ENCODE results near the gene DPM3. TPM values are rescaled to one million over a fixed set of nuclear protein-coding genes. Genes with fewer than 3 reads are reported as not detected.

The DPM3 gene
- total and polyA plus RNA-seq, 3 donors from 2014 or later, result 69.9 to 104 (median 77.7) TPM

DNA sequence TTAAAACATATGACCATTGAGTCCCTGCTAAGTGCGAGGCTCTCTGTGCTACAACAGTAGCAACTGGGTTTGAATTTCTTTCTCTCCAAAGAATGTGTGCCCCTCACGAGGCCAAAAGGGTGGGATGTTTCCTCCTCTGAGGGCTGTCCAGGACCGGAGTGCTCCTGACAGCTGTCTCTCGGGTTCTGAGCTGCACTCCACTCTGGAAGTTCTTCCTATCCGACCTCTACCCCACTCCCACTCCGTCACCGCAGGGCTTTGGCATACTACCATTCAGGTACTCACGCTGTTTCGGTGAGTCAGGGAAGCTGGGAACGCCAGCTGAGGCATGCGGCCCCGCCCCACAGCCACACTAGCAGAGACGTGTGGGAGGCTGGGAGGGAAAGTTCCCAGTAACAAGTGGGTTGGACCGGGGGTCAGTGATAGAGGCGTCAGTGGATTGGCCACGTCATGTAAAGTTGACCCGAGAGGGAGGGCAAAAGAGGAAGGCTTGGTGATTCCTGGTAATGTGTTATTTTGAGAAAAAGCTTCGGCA lies 5.4 kb downstream of the DPM3 start:
- Histone ChIP-seq H3K27ac (peak overlapping the region; percentile 95 to 96), H3K36me3 (ENCODE audit: low read depth, missing control alignments) (no peaks in the 10 kb centered on the region), H3K4me1 (peaks cover 25% of the 10 kb centered on the region), H3K27me3 (no peaks in the 10 kb centered on the region), H3K4me3 (peak overlapping the region; percentile 68 to 82), H3K9me3 (no peaks in the 10 kb centered on the region)
- TF ChIP-seq POLR2A (IDR thresholded peaks at IDR 0.05), result no peak
- TF ChIP-seq, protein P1, sequence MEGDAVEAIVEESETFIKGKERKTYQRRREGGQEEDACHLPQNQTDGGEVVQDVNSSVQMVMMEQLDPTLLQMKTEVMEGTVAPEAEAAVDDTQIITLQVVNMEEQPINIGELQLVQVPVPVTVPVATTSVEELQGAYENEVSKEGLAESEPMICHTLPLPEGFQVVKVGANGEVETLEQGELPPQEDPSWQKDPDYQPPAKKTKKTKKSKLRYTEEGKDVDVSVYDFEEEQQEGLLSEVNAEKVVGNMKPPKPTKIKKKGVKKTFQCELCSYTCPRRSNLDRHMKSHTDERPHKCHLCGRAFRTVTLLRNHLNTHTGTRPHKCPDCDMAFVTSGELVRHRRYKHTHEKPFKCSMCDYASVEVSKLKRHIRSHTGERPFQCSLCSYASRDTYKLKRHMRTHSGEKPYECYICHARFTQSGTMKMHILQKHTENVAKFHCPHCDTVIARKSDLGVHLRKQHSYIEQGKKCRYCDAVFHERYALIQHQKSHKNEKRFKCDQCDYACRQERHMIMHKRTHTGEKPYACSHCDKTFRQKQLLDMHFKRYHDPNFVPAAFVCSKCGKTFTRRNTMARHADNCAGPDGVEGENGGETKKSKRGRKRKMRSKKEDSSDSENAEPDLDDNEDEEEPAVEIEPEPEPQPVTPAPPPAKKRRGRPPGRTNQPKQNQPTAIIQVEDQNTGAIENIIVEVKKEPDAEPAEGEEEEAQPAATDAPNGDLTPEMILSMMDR (IDR thresholded peaks at IDR 0.05), result no peak
- intact Hi-C loops (cut with DNase I; ENCODE audit: low total_unique reads), result no loop called here
- WGBS, 2 donors, result 0 to 1% methylated on average over 13 to 18 of the region's 18 CpGs
- DNase-seq, result peak; percentile 93

DNA sequence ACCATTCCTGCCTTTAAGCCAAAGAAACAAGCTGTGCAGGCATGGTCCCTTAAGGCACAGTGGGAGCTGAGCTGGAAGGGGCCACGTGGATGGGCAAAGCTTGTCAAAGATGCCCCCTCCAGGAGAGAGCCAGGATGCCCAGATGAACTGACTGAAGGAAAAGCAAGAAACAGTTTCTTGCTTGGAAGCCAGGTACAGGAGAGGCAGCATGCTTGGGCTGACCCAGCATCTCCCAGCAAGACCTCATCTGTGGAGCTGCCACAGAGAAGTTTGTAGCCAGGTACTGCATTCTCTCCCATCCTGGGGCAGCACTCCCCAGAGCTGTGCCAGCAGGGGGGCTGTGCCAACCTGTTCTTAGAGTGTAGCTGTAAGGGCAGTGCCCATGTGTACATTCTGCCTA lies 6.0 kb downstream of the DPM3 start:
- WGBS, 2 donors, result 18 to 29% methylated on average over 1 of the region's 1 CpG
- Histone ChIP-seq H3K4me3 (no peak overlapping the region), H3K4me1 (peaks cover 26% of the 10 kb centered on the region), H3K9me3 (no peaks in the 10 kb centered on the region), H3K27ac (peak overlapping the region; percentile 95 to 96), H3K36me3 (ENCODE audit: low read depth, missing control alignments) (no peaks in the 10 kb centered on the region), H3K27me3 (no peaks in the 10 kb centered on the region)
- intact Hi-C loops (cut with DNase I; ENCODE audit: low total_unique reads), result no loop called here
- DNase-seq, result no peak
- TF ChIP-seq POLR2A (IDR thresholded peaks at IDR 0.05), result no peak
- TF ChIP-seq, protein P1 (IDR thresholded peaks at IDR 0.05), result no peak

DNA sequence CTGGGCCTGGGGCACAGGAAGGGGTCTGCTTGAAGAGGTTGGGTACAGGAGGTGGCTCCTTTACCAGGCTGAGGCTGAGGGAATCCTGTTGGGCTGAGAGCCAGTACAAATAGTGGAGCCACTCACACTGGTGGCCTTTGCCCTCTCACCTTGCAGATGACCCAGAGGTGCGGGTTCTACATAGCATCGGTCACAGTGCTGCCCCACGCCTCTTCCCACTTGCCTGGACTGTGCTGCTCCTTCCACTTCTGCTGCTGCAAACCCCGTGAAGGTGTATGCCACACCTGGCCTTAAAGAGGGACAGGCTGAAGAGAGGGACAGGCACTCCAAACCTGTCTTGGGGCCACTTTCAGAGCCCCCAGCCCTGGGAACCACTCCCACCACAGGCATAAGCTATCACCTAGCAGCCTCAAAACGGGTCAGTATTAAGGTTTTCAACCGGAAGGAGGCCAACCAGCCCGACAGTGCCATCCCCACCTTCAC lies 6.5 kb downstream of the DPM3 start:
- Histone ChIP-seq H3K27me3 (no peaks in the 10 kb centered on the region), H3K4me3 (no peak overlapping the region), H3K36me3 (ENCODE audit: low read depth, missing control alignments) (no peaks in the 10 kb centered on the region), H3K9me3 (no peaks in the 10 kb centered on the region), H3K4me1 (peaks cover 29% of the 10 kb centered on the region), H3K27ac (no peak overlapping the region)
- intact Hi-C loops (cut with DNase I; ENCODE audit: low total_unique reads), result no loop called here
- DNase-seq, result no peak
- TF ChIP-seq, protein P1 (IDR thresholded peaks at IDR 0.05), result no peak
- no peak for TF ChIP-seq POLR2A (IDR thresholded peaks at IDR 0.05)
- WGBS, 2 donors, result 80 to 84% methylated on average over 7 of the region's 7 CpGs

DNA sequence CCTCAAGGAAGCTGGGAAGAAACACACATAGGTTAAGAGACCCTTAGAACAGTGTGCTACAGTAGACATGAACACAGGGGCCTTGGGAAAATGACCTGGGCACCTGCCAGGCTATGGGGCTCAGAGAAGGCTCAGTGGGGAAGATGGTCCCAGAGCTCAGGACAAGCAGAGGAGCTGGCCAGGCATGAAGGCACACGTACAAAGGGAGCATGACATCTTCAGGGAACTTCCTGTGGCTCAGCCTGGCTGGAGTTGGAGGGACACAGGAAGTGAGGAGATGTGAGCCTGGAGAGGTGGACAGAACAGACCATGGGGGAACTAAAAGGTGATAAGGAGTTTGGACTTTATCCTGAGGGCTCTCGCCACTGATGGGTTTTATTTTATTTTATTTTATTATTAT lies 8.5 kb downstream of the DPM3 start:
- H3K27ac ChIP-seq, result no peak overlapping the region
- intact Hi-C loops (cut with DNase I; ENCODE audit: low total_unique reads), result no loop called here
- H3K4me1 ChIP-seq, result peaks cover 38% of the 10 kb centered on the region
- TF ChIP-seq, protein P1 (IDR thresholded peaks at IDR 0.05), result no peak
- TF ChIP-seq POLR2A (IDR thresholded peaks at IDR 0.05), result no peak
- H3K27me3 ChIP-seq, result no peaks in the 10 kb centered on the region
- no peak for DNase-seq
- no peak overlapping the region for H3K4me3 ChIP-seq
- 68 to 73% methylated on average over 2 of the region's 2 CpGs for WGBS, 2 donors
- no peaks in the 10 kb centered on the region for H3K9me3 ChIP-seq
- no peaks in the 10 kb centered on the region for H3K36me3 ChIP-seq (ENCODE audit: low read depth, missing control alignments)

DNA sequence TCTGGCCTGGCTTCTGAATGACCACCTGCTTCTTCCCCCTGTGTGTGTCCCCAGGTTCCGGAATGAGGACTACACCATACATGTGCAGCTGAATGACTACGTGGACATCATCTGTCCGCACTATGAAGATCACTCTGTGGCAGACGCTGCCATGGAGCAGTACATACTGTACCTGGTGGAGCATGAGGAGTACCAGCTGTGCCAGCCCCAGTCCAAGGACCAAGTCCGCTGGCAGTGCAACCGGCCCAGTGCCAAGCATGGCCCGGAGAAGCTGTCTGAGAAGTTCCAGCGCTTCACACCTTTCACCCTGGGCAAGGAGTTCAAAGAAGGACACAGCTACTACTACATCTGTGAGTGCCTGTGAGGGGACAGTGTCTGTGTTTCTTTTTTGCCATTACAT lies 9.0 kb downstream of the DPM3 start:
- H3K4me1 ChIP-seq, result peaks cover 41% of the 10 kb centered on the region
- WGBS, 2 donors, result 88 to 90% methylated on average over 8 of the region's 8 CpGs
- H3K9me3 ChIP-seq, result no peaks in the 10 kb centered on the region
- no peak for DNase-seq
- TF ChIP-seq POLR2A (IDR thresholded peaks at IDR 0.05), result no peak
- TF ChIP-seq, protein P1 (IDR thresholded peaks at IDR 0.05), result no peak
- H3K36me3 ChIP-seq (ENCODE audit: low read depth, missing control alignments), result no peaks in the 10 kb centered on the region
- no peak overlapping the region for H3K27ac ChIP-seq
- no peaks in the 10 kb centered on the region for H3K27me3 ChIP-seq
- no peak overlapping the region for H3K4me3 ChIP-seq
- intact Hi-C loops (cut with DNase I; ENCODE audit: low total_unique reads), result no loop called here

All from testis (tissue), 3 donors.